ENCODE results near the gene HEATR5A.

DNA sequence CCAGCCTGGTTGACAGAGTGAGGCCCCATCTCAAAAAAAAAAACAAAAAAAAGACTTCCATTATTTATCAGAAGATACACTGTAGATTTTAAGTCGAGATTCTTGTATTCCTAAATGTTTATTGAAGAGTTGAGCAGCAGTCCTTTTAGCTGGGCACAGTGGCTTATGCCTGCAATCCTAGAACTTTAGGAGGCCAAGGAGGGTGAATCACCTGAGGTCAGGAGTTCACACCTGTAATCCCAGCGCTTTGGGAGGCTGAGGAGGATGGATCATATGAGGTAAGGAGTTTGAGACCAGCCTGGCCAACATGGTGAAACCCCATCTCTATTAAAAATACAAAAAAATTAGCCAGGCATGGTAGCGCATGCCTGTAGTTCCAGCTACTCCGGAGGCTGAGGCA is 57.6 kb downstream of the HEATR5A start:
- TF ChIP-seq, protein P1, sequence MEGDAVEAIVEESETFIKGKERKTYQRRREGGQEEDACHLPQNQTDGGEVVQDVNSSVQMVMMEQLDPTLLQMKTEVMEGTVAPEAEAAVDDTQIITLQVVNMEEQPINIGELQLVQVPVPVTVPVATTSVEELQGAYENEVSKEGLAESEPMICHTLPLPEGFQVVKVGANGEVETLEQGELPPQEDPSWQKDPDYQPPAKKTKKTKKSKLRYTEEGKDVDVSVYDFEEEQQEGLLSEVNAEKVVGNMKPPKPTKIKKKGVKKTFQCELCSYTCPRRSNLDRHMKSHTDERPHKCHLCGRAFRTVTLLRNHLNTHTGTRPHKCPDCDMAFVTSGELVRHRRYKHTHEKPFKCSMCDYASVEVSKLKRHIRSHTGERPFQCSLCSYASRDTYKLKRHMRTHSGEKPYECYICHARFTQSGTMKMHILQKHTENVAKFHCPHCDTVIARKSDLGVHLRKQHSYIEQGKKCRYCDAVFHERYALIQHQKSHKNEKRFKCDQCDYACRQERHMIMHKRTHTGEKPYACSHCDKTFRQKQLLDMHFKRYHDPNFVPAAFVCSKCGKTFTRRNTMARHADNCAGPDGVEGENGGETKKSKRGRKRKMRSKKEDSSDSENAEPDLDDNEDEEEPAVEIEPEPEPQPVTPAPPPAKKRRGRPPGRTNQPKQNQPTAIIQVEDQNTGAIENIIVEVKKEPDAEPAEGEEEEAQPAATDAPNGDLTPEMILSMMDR (conservative IDR thresholded peaks at IDR 0.05; ENCODE audit: low read depth, low read length) = no peak
- TF ChIP-seq EZH2phosphoT487 (IDR thresholded peaks at IDR 0.05; ENCODE audit: borderline replicate concordance, low read length) = no peak
- TF ChIP-seq EZH2 (IDR thresholded peaks at IDR 0.05; ENCODE audit: low read length, unreplicated experiment) = no peak

All from PC-3 (cell line).